A673 (cell line): ENCODE data around the gene GPAM. TPM values are rescaled to one million over a fixed set of nuclear protein-coding genes. Genes with fewer than 3 reads are reported as not detected.

Experiments used
- BruUV-seq: library from RNA; stranded (reverse); fragments of 400-500 nt; replicated peaks from 2 replicates; lab custom pipeline; 2021; lab: Mats Ljungman, UMichigan
- CTCF ChIA-PET: fragments of 300-600 bp; sonication (Branson Sonifier 250); formaldehyde crosslinking; loops from one replicate; lab custom pipeline; 2022; ENCODE audit warnings: antibody characterized with exemption; lab: Charles Lee
- POLR2A ChIA-PET: fragments of 300-600 bp; sonication (Branson Sonifier 250); formaldehyde crosslinking; loops from one replicate; lab custom pipeline; 2022; ENCODE audit warnings: antibody characterized with exemption; ENCODE audit not compliant: low non-redundant PET; lab: Charles Lee
- DNase-seq: peaks from one replicate; pipeline ENCODE4 v3.0.0-alpha.2; 2015; ENCODE audit warnings: low spot score
- H3K27ac ChIP-seq: fragments of 200-600 bp; sonication (generic); 2 replicates; pipeline ENCODE4 v1.5.1; 2016; ENCODE audit warnings: mixed run types, low read depth, mild to moderate bottlenecking, mixed read lengths, antibody characterized with exemption, low read length; ENCODE audit not compliant: poor library complexity, severe bottlenecking
- H3K27me3 ChIP-seq: fragments of 200-600 bp; sonication (generic); replicated peaks from 2 replicates; pipeline ENCODE4 v1.6.1; 2017; ENCODE audit warnings: mixed run types, low read depth, mild to moderate bottlenecking, mixed read lengths, antibody characterized with exemption, low read length; ENCODE audit not compliant: insufficient read depth, poor library complexity
- H3K36me3 ChIP-seq: fragments of 200-600 bp; sonication (generic); 2 replicates; pipeline ENCODE4 v1.6.1; 2016; ENCODE audit warnings: mixed run types, mild to moderate bottlenecking, mixed read lengths, antibody characterized with exemption, low read length; ENCODE audit not compliant: insufficient read depth, poor library complexity, severe bottlenecking
- H3K4me1 ChIP-seq: fragments of 200-600 bp; sonication (generic); 2 replicates; pipeline ENCODE4 v1.6.1; 2017; ENCODE audit warnings: mixed run types, mild to moderate bottlenecking, mixed read lengths, antibody characterized with exemption, low read length; ENCODE audit not compliant: insufficient read depth, poor library complexity, severe bottlenecking
- H3K4me3 ChIP-seq: fragments of 200-600 bp; sonication (generic); 2 replicates; pipeline ENCODE4 v1.5.1; 2016; ENCODE audit warnings: low read depth, mixed run types, mild to moderate bottlenecking, mixed read lengths, low read length; ENCODE audit not compliant: poor library complexity, severe bottlenecking
- H3K9me3 ChIP-seq: fragments of 200-600 bp; sonication (generic); 2 replicates; pipeline ENCODE4 v1.6.1; 2016; ENCODE audit warnings: mixed run types, low read depth, mild to moderate bottlenecking, mixed read lengths, antibody characterized with exemption, low read length; ENCODE audit not compliant: poor library complexity, severe bottlenecking
- CTCF ChIP-seq: fragments of 300-800, 200-600 bp; sonication (generic); conservative IDR thresholded peaks from 2 replicates; pipeline ENCODE4 v1.5.1; 2017; ENCODE audit warnings: low read depth, mild to moderate bottlenecking, antibody characterized with exemption, low read length, moderate library complexity, mixed read lengths
- EZH2 ChIP-seq: fragments of 200-600 bp; sonication (generic); IDR thresholded peaks from 2 replicates; pipeline ENCODE4 v1.6.1; 2017; ENCODE audit warnings: borderline replicate concordance, low read depth, mild to moderate bottlenecking, mixed read lengths, antibody characterized with exemption, low read length; ENCODE audit not compliant: poor library complexity, severe bottlenecking
- intact Hi-C: fragments of 100-400 bp; cut with micrococcal nuclease; formaldehyde crosslinking; loops from one replicate; pipeline ENCODE4 v1.10.0; 2022; ENCODE audit not compliant: unreplicated experiment
- total RNA-seq: library from RNA; stranded (reverse); gene quantifications from 2 replicates; pipeline ENCODE4 v1.2.3, GENCODE V29; 2021

GPAM gene
- total RNA-seq, 1 experiment from 2014 or later = 18.1 TPM

DNA sequence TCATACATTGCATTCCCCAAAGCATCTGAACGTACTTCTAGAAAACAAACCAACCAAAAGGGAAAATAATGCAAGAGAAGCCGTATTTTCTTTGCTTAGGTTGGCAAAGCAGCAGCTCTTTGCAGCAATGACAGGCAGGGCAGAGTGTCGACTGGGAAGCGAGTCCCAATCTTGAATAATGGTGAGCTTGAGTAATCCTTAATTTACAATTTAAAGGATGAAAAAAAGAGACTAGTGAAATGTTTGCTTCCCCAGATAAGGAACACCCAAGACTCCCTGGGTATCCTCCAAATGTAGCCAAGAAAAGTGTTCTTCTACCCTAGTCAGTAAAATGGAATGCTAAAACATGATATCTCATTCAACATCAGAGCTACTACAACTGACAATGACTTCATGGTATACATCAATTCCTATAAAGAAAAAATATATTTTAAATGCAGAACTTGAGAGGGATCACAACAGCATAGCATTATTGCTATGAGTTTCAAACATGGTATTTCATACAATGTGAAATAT lies 32.0 kb downstream of the GPAM start:
- Histone ChIP-seq H3K36me3 (peaks cover 18% of the 10 kb centered on the region), H3K9me3 (no peaks in the 10 kb centered on the region), H3K4me3 (no peak overlapping the region), H3K27me3 (no peaks in the 10 kb centered on the region), H3K27ac (no peak overlapping the region), H3K4me1 (no peaks in the 10 kb centered on the region)
- ChIA-PET POLR2A (no interaction called here), CTCF (no interaction called here)
- no peak for DNase-seq
- intact Hi-C loops = no loop called here
- BruUV-seq = no TSS peak
- TF ChIP-seq EZH2 (no peak), CTCF (no peak)

DNA sequence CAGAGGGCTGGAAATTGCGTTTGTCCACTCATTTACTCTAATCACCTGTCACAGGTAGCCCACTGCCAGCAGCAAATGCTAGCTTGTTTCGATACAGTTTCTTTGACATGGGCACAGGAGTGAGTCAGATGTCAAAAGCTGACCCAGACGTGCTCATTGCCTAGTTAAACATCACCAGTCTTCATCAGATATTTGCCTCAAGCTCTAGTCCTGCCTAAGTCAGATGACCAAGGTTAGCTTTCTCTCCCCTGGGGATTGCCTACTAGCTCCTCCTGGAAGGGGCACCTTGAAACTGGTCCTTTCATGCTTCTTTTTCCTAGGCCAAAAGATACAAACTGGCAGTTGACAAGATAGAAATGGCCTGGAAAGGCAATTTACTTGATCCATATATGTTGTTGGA lies 35.2 kb downstream of the GPAM start:
- Histone ChIP-seq H3K36me3 (peaks cover 5% of the 10 kb centered on the region), H3K27ac (no peak overlapping the region), H3K4me1 (no peaks in the 10 kb centered on the region), H3K4me3 (no peak overlapping the region), H3K9me3 (no peaks in the 10 kb centered on the region), H3K27me3 (no peaks in the 10 kb centered on the region)
- intact Hi-C loops = loop anchor here (10.0 kb wide), 1 partner anchor 286 kb away; no protein-coding TSS in a partner anchor
- POLR2A ChIA-PET = no interaction called here
- CTCF ChIA-PET = no interaction called here
- TF ChIP-seq CTCF (no peak), EZH2 (no peak)
- no peak for DNase-seq
- no TSS peak for BruUV-seq

- POLR2A ChIA-PET = no interaction called here
- H3K9me3 ChIP-seq = no peaks in the 10 kb centered on the region
- H3K27me3 ChIP-seq = no peaks in the 10 kb centered on the region
- no peak overlapping the region for H3K27ac ChIP-seq
- H3K4me1 ChIP-seq = no peaks in the 10 kb centered on the region
- intact Hi-C loops = loop anchor here (10.0 kb wide), 1 partner anchor 288 kb away; no protein-coding TSS in a partner anchor
- no TSS peak for BruUV-seq
- no peak for DNase-seq
- CTCF ChIA-PET = no interaction called here
- no peak for TF ChIP-seq CTCF
- no peak for TF ChIP-seq EZH2
- H3K4me3 ChIP-seq = no peak overlapping the region
- no peaks in the 10 kb centered on the region for H3K36me3 ChIP-seq
Measured at GRCh38 chr10:112146799-112147198, 36.8 kb downstream of the GPAM start.
